WTC11 (cell line): ENCODE results near the gene SLC12A8.

Source experiments
- CDX4 ChIP-seq: fragments of 250-450 bp; sonication (Bioruptor Pico); IDR thresholded peaks from 2 replicates; pipeline ENCODE4 v1.9.0; 2021; ENCODE audit warnings: moderate library complexity, mild to moderate bottlenecking, inconsistent platforms, borderline replicate concordance
- FOXJ3 ChIP-seq: sonication (generic); formaldehyde crosslinking; IDR thresholded peaks from 2 replicates; pipeline ENCODE4 v1.9.0; 2021; ENCODE audit warnings: missing genetic modification reagents, mild to moderate bottlenecking, borderline replicate concordance
- FOXP1 ChIP-seq: sonication (generic); formaldehyde crosslinking; IDR thresholded peaks from 2 replicates; pipeline ENCODE4 v1.8.0; 2022; ENCODE audit warnings: missing genetic modification reagents, mild to moderate bottlenecking, moderate library complexity, borderline replicate concordance
- MAX ChIP-seq: sonication (generic); formaldehyde crosslinking; IDR thresholded peaks from 2 replicates; pipeline ENCODE4 v1.8.0; 2022; ENCODE audit warnings: mild to moderate bottlenecking, missing genetic modification reagents
- OVOL2 ChIP-seq: fragments of 250-450 bp; sonication (Bioruptor Pico); IDR thresholded peaks from 2 replicates; pipeline ENCODE4 v1.9.0; 2021; ENCODE audit warnings: mild to moderate bottlenecking, borderline replicate concordance
- RELA ChIP-seq: sonication (generic); formaldehyde crosslinking; IDR thresholded peaks from 2 replicates; pipeline ENCODE4 v1.8.1; 2022; ENCODE audit warnings: missing genetic modification reagents, mild to moderate bottlenecking, borderline replicate concordance
- ZNF138 ChIP-seq: sonication (generic); formaldehyde crosslinking; conservative IDR thresholded peaks from 2 replicates; pipeline ENCODE4 v1.8.1; 2022; ENCODE audit warnings: mild to moderate bottlenecking, moderate library complexity, missing genetic modification reagents
- ZNF416 ChIP-seq: fragments of 250-450 bp; sonication (Bioruptor Pico); IDR thresholded peaks from 2 replicates; pipeline ENCODE4 v1.9.0; 2021; ENCODE audit warnings: mild to moderate bottlenecking, inconsistent platforms
- TF ChIP-seq, protein P1 (sequence below): fragments of 200-600 bp; IDR thresholded peaks from 2 replicates; pipeline ENCODE4 v1.8.0; 2022; ENCODE audit warnings: antibody characterized with exemption
- TF ChIP-seq, protein P2 (sequence below): sonication (generic); formaldehyde crosslinking; IDR thresholded peaks from 2 replicates; pipeline ENCODE4 v1.8.1; 2023; ENCODE audit warnings: mild to moderate bottlenecking, missing genetic modification reagents, moderate library complexity
- TF ChIP-seq, protein P3 (sequence below): sonication (generic); formaldehyde crosslinking; IDR thresholded peaks from 2 replicates; pipeline ENCODE4 v1.8.0; 2022; ENCODE audit warnings: missing genetic modification reagents
- TF ChIP-seq, protein P4 (sequence below): sonication (generic); formaldehyde crosslinking; conservative IDR thresholded peaks from 2 replicates; pipeline ENCODE4 v1.8.1; 2023; ENCODE audit warnings: mild to moderate bottlenecking, low read depth, missing genetic modification reagents, moderate library complexity

DNA sequence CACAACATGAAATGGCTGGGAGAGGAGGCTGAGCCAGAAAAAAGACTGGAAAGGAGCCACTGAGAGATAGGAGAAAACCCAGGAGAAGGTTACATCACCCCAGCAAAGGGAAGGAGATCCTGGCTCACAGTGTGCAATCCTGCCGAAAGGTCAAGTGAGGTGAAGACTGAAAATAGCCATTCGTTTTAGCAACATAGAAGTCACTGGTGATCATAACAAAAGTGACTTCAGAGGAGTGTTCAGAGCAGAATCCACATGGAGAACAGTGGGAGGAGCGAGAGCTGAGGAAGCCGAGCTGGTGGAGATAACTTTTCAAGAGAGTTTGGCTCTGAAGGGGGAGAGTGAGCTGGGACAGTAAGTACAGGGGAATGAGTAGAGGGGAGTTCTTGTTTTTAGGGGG, 151.4 kb downstream of the SLC12A8 start:
- TF ChIP-seq FOXP1 (no peak), ZNF416 (CRISPR knock-in tag) (no peak), OVOL2 (CRISPR knock-in tag) (no peak), CDX4 (CRISPR knock-in tag) (no peak), FOXJ3 (CRISPR knock-in tag) (no peak), ZNF138 (CRISPR knock-in tag) (no peak), RELA (no peak), MAX (CRISPR knock-in tag) (no peak)
- TF ChIP-seq, protein P1, sequence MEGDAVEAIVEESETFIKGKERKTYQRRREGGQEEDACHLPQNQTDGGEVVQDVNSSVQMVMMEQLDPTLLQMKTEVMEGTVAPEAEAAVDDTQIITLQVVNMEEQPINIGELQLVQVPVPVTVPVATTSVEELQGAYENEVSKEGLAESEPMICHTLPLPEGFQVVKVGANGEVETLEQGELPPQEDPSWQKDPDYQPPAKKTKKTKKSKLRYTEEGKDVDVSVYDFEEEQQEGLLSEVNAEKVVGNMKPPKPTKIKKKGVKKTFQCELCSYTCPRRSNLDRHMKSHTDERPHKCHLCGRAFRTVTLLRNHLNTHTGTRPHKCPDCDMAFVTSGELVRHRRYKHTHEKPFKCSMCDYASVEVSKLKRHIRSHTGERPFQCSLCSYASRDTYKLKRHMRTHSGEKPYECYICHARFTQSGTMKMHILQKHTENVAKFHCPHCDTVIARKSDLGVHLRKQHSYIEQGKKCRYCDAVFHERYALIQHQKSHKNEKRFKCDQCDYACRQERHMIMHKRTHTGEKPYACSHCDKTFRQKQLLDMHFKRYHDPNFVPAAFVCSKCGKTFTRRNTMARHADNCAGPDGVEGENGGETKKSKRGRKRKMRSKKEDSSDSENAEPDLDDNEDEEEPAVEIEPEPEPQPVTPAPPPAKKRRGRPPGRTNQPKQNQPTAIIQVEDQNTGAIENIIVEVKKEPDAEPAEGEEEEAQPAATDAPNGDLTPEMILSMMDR = no peak
- TF ChIP-seq, protein P2, sequence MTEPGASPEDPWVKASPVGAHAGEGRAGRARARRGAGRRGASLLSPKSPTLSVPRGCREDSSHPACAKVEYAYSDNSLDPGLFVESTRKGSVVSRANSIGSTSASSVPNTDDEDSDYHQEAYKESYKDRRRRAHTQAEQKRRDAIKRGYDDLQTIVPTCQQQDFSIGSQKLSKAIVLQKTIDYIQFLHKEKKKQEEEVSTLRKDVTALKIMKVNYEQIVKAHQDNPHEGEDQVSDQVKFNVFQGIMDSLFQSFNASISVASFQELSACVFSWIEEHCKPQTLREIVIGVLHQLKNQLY (CRISPR knock-in tag) = no peak
- TF ChIP-seq, protein P3, sequence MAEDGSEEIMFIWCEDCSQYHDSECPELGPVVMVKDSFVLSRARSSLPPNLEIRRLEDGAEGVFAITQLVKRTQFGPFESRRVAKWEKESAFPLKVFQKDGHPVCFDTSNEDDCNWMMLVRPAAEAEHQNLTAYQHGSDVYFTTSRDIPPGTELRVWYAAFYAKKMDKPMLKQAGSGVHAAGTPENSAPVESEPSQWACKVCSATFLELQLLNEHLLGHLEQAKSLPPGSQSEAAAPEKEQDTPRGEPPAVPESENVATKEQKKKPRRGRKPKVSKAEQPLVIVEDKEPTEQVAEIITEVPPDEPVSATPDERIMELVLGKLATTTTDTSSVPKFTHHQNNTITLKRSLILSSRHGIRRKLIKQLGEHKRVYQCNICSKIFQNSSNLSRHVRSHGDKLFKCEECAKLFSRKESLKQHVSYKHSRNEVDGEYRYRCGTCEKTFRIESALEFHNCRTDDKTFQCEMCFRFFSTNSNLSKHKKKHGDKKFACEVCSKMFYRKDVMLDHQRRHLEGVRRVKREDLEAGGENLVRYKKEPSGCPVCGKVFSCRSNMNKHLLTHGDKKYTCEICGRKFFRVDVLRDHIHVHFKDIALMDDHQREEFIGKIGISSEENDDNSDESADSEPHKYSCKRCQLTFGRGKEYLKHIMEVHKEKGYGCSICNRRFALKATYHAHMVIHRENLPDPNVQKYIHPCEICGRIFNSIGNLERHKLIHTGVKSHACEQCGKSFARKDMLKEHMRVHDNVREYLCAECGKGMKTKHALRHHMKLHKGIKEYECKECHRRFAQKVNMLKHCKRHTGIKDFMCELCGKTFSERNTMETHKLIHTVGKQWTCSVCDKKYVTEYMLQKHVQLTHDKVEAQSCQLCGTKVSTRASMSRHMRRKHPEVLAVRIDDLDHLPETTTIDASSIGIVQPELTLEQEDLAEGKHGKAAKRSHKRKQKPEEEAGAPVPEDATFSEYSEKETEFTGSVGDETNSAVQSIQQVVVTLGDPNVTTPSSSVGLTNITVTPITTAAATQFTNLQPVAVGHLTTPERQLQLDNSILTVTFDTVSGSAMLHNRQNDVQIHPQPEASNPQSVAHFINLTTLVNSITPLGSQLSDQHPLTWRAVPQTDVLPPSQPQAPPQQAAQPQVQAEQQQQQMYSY = no peak
- TF ChIP-seq, protein P4, sequence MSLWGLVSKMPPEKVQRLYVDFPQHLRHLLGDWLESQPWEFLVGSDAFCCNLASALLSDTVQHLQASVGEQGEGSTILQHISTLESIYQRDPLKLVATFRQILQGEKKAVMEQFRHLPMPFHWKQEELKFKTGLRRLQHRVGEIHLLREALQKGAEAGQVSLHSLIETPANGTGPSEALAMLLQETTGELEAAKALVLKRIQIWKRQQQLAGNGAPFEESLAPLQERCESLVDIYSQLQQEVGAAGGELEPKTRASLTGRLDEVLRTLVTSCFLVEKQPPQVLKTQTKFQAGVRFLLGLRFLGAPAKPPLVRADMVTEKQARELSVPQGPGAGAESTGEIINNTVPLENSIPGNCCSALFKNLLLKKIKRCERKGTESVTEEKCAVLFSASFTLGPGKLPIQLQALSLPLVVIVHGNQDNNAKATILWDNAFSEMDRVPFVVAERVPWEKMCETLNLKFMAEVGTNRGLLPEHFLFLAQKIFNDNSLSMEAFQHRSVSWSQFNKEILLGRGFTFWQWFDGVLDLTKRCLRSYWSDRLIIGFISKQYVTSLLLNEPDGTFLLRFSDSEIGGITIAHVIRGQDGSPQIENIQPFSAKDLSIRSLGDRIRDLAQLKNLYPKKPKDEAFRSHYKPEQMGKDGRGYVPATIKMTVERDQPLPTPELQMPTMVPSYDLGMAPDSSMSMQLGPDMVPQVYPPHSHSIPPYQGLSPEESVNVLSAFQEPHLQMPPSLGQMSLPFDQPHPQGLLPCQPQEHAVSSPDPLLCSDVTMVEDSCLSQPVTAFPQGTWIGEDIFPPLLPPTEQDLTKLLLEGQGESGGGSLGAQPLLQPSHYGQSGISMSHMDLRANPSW (CRISPR knock-in tag) = no peak
